Pancreas (tissue), 10 donors: Measurements from ENCODE around the gene SDK1. TPM values are rescaled to one million over a fixed set of nuclear protein-coding genes. Genes with fewer than 3 reads are reported as not detected.

Experiments
- ATAC-seq, 4 donors: fragments of 200-7000 bp; cut with Tn5 transposase; one replicate each; pipeline versions ENCODE4 v1.8.0 to v1.9.1; 2020; ENCODE audit warnings: mild to moderate bottlenecking in 4 of 4, moderate library complexity in 4 of 4
- DNase-seq, 6 donors: peaks; one replicate each; pipeline ENCODE4 v3.0.0-alpha.2; 2020
- FAIRE-seq: peaks from 2 replicates; lab custom pipeline; 2012; peaks lifted over from hg19 to GRCh38; lab: Jason Lieb, UNC
- H3K27ac ChIP-seq, 4 donors: fragments of 200-600 bp; sonication (generic); 1 replicate in 3 of 4; 2 replicates in 1 of 4; pipeline versions ENCODE4 v1.5.0 to v1.8.0; 2020
- H3K27me3 ChIP-seq, 4 donors: fragments of 200-600 bp; one replicate each; pipeline ENCODE4 v1.8.0; 2021
- H3K36me3 ChIP-seq, 3 donors: fragments of 200-600 bp; sonication (generic) in 1 of 3; one replicate each; pipeline versions ENCODE4 v1.5.0 to v1.8.0; 2020 to 2021
- H3K4me1 ChIP-seq, 3 donors: fragments of 200-600 bp; one replicate each; pipeline ENCODE4 v1.8.0; 2021
- H3K4me3 ChIP-seq, 4 donors: fragments of 200-600 bp; sonication (generic) in 2 of 4; one replicate each; pipeline versions ENCODE4 v1.5.0 to v1.8.0; 2020 to 2021
- H3K9me3 ChIP-seq, 4 donors: fragments of 200-600 bp; one replicate each; pipeline ENCODE4 v1.8.0; 2021
- WGBS, 2 donors: extraction: QIAGEN DNeasy Blood & Tissue Kit; methylation state at CpG; one replicate each; pipeline ENCODE4 v1.1.7; 2013; 5-methylcytosine and 5-hydroxymethylcytosine counted together
- intact Hi-C, 3 donors: fragments of 100-400 bp; cut with DNase I; formaldehyde crosslinking; loops; one replicate each; pipeline versions ENCODE4 v1.11.1 to v1.14.2; 2022
- polyA plus RNA-seq, 2 donors: library from polyadenylated mRNA; stranded (reverse); fragments of 200-250 nt; gene quantifications; one replicate each; pipeline ENCODE4 v1.2.3, GENCODE V29; 2013
- total RNA-seq, 6 donors: library from RNA; stranded (reverse); fragmentation: NEBNext Ultra II Directional in 4 of 6; extraction: Animal tissue kit (Norgen Biotek cat#: 25700) in 4 of 6; gene quantifications; one replicate each; pipeline versions ENCODE4 v1.2.1 to v1.2.4, GENCODE V29; 2021 to 2023
- TF ChIP-seq, protein P1 (sequence below), 4 donors: fragments of 200-600 bp; sonication (generic) in 3 of 4; IDR thresholded peaks; one replicate each; pipeline versions ENCODE4 v1.5.0 to v1.8.0; 2021; ENCODE audit warnings: antibody characterized with exemption in 4 of 4
- donor health status: healthy with polysubstance abuse.
- donor health status: DM: no; HTN: no; CAD: no; lungs with moderate emphysema.
- donor health status: DM: no; HTN: no; CAD: no.
- donor health status: control.
- donor health status: control.
- donor health status: Bipolar disorder and iron deficiency.
- donor health status: DM: yes; HTN: yes; CAD: no.
- donor health status: DM: no; HTN: no; CAD: no.
- donor health status: DM: no; HTN: no; CAD: no.
- donor health status: DM: yes; HTN: yes; CAD: no.

SDK1 gene
- total and polyA plus RNA-seq, 8 donors, result 10.8 to 30.8 (median 19.8) TPM

DNA sequence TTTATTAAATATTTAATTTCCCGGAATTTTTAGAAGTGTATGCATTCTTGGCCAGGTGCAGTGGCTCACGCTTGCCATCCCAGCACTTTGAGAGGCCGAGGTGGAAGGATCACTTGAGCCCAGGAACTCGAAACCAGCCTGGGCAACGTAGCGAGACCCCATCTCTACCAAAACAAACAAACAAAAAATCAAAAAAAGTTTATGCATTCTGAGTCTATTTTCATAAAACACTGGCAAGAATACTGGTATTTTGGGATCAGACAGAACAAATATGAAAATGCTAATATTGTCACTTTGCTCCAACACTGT is 940.2 kb downstream of the SDK1 start:
- H3K4me3 ChIP-seq, result no peak overlapping the region
- no peaks in the 10 kb centered on the region for H3K4me1 ChIP-seq
- peaks cover 0 to 4% (median 0%) of the 10 kb centered on the region in 3 donors for H3K36me3 ChIP-seq
- DNase-seq (no peak), FAIRE-seq (no peak), ATAC-seq (no peak)
- H3K27me3 ChIP-seq, result no peaks in the 10 kb centered on the region
- H3K9me3 ChIP-seq, result no peaks in the 10 kb centered on the region
- intact Hi-C loops, result no loop called here
- H3K27ac ChIP-seq, result no peak overlapping the region
- TF ChIP-seq, protein P1, sequence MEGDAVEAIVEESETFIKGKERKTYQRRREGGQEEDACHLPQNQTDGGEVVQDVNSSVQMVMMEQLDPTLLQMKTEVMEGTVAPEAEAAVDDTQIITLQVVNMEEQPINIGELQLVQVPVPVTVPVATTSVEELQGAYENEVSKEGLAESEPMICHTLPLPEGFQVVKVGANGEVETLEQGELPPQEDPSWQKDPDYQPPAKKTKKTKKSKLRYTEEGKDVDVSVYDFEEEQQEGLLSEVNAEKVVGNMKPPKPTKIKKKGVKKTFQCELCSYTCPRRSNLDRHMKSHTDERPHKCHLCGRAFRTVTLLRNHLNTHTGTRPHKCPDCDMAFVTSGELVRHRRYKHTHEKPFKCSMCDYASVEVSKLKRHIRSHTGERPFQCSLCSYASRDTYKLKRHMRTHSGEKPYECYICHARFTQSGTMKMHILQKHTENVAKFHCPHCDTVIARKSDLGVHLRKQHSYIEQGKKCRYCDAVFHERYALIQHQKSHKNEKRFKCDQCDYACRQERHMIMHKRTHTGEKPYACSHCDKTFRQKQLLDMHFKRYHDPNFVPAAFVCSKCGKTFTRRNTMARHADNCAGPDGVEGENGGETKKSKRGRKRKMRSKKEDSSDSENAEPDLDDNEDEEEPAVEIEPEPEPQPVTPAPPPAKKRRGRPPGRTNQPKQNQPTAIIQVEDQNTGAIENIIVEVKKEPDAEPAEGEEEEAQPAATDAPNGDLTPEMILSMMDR (IDR thresholded peaks at IDR 0.05), result no peak
- 86 to 88% methylated on average over 6 of the region's 6 CpGs for WGBS, 2 donors

DNA sequence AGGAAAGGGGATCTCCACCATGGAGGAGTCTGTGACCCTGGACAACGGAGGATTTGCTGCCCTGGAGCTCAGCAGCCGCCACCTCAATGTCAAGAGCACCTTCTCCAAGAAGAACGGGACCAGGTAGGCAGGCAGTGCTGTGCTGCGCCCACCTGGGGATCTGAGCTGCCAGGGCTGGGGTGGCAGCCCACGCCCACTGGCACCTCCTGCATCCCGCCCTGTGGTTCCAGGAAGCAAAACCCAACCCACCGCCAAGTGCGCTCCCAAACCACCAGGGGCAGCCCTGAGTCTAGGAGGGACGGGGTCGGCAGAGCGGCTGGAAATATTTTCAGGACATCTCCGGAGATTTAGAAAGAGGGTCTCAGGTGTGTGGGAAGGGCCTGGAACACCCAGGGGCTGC is 940.7 kb downstream of the SDK1 start:
- ATAC-seq (no peak), FAIRE-seq (no peak), DNase-seq (no peak)
- TF ChIP-seq, protein P1 (IDR thresholded peaks at IDR 0.05), result no peak
- WGBS, 2 donors, result 96% methylated on average over 12 of the region's 12 CpGs
- no peaks in the 10 kb centered on the region for H3K27me3 ChIP-seq
- H3K36me3 ChIP-seq, result peaks cover 0 to 4% (median 0%) of the 10 kb centered on the region in 3 donors
- intact Hi-C loops, result no loop called here
- H3K4me1 ChIP-seq, result no peaks in the 10 kb centered on the region
- no peaks in the 10 kb centered on the region for H3K9me3 ChIP-seq
- no peak overlapping the region for H3K4me3 ChIP-seq
- H3K27ac ChIP-seq, result no peak overlapping the region

DNA sequence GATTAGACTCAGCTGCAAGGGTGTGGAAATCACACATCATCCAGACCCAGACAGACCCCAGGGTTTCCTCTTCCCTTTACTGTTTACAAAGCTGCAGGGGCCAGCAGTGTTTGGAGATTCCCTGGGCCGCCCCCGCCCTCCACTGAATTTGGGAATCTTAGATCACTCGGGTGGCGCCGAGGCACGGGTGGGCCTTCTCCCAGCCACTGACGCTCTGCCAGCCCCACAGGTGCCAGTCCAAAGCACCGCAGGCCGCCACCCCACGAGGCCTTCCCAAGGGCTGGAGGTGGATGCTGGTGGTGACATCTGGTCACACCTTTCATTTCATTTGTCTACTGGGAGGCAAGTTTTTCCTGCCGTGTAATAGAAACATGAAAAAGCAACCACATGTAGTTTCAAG is 941.7 kb downstream of the SDK1 start:
- Histone ChIP-seq H3K27ac (no peak overlapping the region), H3K9me3 (no peaks in the 10 kb centered on the region), H3K4me3 (no peak overlapping the region), H3K36me3 (peaks cover 0 to 4% (median 0%) of the 10 kb centered on the region in 3 donors), H3K27me3 (no peaks in the 10 kb centered on the region), H3K4me1 (no peaks in the 10 kb centered on the region)
- WGBS, 2 donors, result 85 to 88% methylated on average over 11 of the region's 11 CpGs
- DNase-seq (no peak), ATAC-seq (no peak), FAIRE-seq (no peak)
- TF ChIP-seq, protein P1 (IDR thresholded peaks at IDR 0.05), result no peak
- intact Hi-C loops, result no loop called here

DNA sequence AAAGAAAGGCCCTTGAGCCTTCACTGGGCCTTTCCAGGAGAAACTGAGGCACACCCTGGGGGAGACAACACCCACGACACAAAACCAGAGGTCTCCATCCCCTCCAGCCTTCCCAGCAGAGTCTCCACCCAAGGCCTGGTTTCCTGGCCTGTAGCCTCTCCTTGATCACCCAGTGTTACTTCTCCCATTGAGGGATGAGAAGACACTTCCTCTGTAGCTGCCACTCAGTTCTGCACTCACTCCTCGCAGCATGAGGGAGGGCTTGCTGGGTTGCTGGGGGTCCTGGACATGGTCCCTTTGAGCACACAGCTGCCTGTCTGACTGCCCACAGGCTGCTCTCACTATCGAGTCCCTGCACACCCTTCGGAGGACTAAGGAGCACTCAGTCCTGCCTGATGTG is 943.0 kb downstream of the SDK1 start:
- no peak for FAIRE-seq
- Histone ChIP-seq H3K27ac (no peak overlapping the region), H3K36me3 (peaks cover 0 to 4% (median 0%) of the 10 kb centered on the region in 3 donors), H3K4me3 (no peak overlapping the region), H3K9me3 (no peaks in the 10 kb centered on the region), H3K27me3 (no peaks in the 10 kb centered on the region), H3K4me1 (no peaks in the 10 kb centered on the region)
- ATAC-seq, result no peak
- intact Hi-C loops, result no loop called here
- WGBS, 2 donors, result 93 to 98% methylated on average over 4 of the region's 4 CpGs
- TF ChIP-seq, protein P1 (IDR thresholded peaks at IDR 0.05), result no peak
- DNase-seq, result no peak

DNA sequence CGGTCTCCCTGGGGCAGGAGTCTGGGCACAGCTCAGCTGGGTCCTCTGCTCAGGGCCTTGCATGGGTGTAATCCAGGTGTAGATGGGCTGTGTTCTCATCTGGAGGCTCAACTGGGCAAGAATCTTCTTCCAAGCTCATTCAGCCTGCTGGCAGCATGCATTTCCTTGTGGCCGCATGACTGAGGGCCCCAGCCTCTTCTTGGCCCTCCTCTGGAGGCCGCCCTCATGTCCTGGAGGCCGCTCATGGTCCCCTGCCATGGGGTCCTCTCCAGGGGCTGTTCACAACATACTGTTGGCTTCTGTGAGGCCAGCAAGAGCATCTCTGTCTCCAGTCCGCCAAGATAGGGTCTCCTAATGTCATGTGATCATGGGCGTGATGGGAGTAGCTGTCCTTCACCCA is 943.6 kb downstream of the SDK1 start:
- peaks cover 0 to 4% (median 0%) of the 10 kb centered on the region in 3 donors for H3K36me3 ChIP-seq
- no peak overlapping the region for H3K4me3 ChIP-seq
- 88 to 90% methylated on average over 6 of the region's 6 CpGs for WGBS, 2 donors
- TF ChIP-seq, protein P1 (IDR thresholded peaks at IDR 0.05), result no peak
- H3K4me1 ChIP-seq, result no peaks in the 10 kb centered on the region
- ATAC-seq, result no peak
- intact Hi-C loops, result no loop called here
- DNase-seq, result no peak
- no peak overlapping the region for H3K27ac ChIP-seq
- no peak for FAIRE-seq
- no peaks in the 10 kb centered on the region for H3K9me3 ChIP-seq
- no peaks in the 10 kb centered on the region for H3K27me3 ChIP-seq
